ENCODE measurements around the gene TBX5. TPM values are rescaled to one million over a fixed set of nuclear protein-coding genes. Genes with fewer than 3 reads are reported as not detected.

The TBX5 gene
- total RNA-seq, 6 experiments from 2014 or later = not detected

DNA sequence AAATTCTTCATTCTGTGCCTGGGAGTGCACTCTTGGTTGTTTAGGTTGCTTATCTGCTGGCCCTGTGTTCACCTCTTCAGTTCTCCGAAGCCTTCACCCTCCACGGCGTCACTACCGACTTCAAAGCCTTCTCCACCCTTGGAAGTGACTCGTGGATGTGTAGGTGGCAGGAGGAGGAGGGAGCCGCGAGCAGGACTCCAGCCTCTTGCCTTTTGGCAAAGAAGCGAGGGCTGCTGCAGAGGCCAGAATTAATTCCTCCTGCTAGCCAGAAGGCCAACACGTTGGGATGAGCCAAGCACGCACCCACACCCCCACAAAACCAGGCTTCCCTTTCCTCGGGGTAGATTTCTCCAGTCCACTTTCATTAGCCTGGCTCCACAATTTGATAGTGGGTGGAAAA, 86.5 kb downstream of the TBX5 start:
- TF ChIP-seq CTCF (IDR thresholded peaks at IDR 0.05) (no peak), POLR2A (IDR thresholded peaks at IDR 0.05) (no peak)
- no peaks in the 10 kb centered on the region for H3K9me3 ChIP-seq
- no peaks in the 10 kb centered on the region for H3K4me1 ChIP-seq
- H3K36me3 ChIP-seq = no peaks in the 10 kb centered on the region
- no peaks in the 10 kb centered on the region for H3K27me3 ChIP-seq
- WGBS (ENCODE audit: insufficient coverage, low coverage, low lambda C conversion rate, missing lambda C conversion rate) = 26% methylated on average over 11 of the region's 11 CpGs
- no peak for ATAC-seq
- H3K4me3 ChIP-seq = no peak overlapping the region
- no peak overlapping the region for H3K27ac ChIP-seq
- intact Hi-C loops (cut with DNase I) = no loop called here
- DNase-seq = no peak

- Histone ChIP-seq H3K9me3 (no peaks in the 10 kb centered on the region), H3K4me1 (no peaks in the 10 kb centered on the region), H3K4me3 (no peak overlapping the region), H3K27ac (no peak overlapping the region), H3K27me3 (no peaks in the 10 kb centered on the region), H3K36me3 (no peaks in the 10 kb centered on the region)
- TF ChIP-seq CTCF (IDR thresholded peaks at IDR 0.05) = no peak
- no peak for TF ChIP-seq POLR2A (IDR thresholded peaks at IDR 0.05)
- no peak for DNase-seq
- intact Hi-C loops (cut with DNase I) = no loop called here
- 52% methylated on average over 2 of the region's 2 CpGs for WGBS (ENCODE audit: insufficient coverage, low coverage, low lambda C conversion rate, missing lambda C conversion rate)
- no peak for ATAC-seq
Measured at GRCh38 chr12:114318984-114319383, 87.0 kb downstream of the TBX5 start.

GRCh38 chr12:114316076-114316475, 89.9 kb downstream of the TBX5 start:
- WGBS (ENCODE audit: insufficient coverage, low coverage, low lambda C conversion rate, missing lambda C conversion rate) = 46% methylated on average over 5 of the region's 5 CpGs
- no peak for DNase-seq
- intact Hi-C loops (cut with DNase I) = no loop called here
- Histone ChIP-seq H3K27ac (no peak overlapping the region), H3K4me3 (no peak overlapping the region), H3K36me3 (no peaks in the 10 kb centered on the region), H3K4me1 (no peaks in the 10 kb centered on the region), H3K27me3 (no peaks in the 10 kb centered on the region), H3K9me3 (no peaks in the 10 kb centered on the region)
- no peak for TF ChIP-seq CTCF (IDR thresholded peaks at IDR 0.05)
- TF ChIP-seq POLR2A (IDR thresholded peaks at IDR 0.05) = no peak
- ATAC-seq = no peak

DNA sequence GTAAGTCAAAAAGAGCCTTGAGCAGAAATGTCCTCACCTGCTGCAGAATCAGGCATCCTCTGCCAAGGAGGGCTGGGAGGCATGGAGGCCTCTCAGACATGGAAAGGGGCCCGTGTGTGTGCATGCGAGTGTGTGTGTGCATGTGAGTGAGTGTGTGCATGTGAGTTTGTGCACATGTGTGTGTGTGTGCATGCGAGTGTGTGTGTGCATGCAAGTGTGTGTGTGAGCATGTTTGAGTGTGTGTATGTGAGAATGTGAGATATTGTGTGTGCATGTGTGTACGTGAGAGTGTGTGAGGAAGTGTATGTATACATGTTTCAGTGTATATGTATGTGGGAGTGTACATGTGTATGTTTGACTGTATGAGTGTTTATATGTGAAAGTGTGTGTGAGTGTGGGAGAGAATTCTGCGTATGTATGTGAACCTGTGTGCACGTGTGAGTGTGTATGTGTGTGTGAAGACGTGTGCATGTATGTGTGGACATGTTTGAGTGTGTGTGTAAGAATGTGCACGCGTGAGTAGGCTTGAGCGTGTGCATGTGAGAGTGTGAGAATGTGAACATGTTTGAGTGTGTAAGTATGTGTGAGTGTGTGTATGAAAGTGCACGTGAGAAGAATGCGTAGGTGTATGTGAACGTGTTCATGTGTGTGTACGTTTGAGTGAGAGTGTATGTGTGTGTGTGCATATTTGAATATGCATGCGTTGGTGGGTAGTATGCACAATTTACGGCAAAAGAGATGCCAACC, 90.8 kb downstream of the TBX5 start:
- ATAC-seq = no peak
- Histone ChIP-seq H3K27me3 (no peaks in the 10 kb centered on the region), H3K4me1 (no peaks in the 10 kb centered on the region), H3K27ac (no peak overlapping the region), H3K9me3 (no peaks in the 10 kb centered on the region), H3K36me3 (no peaks in the 10 kb centered on the region), H3K4me3 (no peak overlapping the region)
- DNase-seq = no peak
- TF ChIP-seq CTCF (IDR thresholded peaks at IDR 0.05) (no peak), POLR2A (IDR thresholded peaks at IDR 0.05) (no peak)
- WGBS (ENCODE audit: insufficient coverage, low coverage, low lambda C conversion rate, missing lambda C conversion rate) = 76% methylated on average over 16 of the region's 16 CpGs
- intact Hi-C loops (cut with DNase I) = no loop called here

All from right lobe of liver (tissue), 6 donors.